Panc1 (cell line): Measurements from ENCODE around the gene CREB3. TPM values are rescaled to one million over a fixed set of nuclear protein-coding genes. Genes with fewer than 3 reads are reported as not detected.

Experiments used
- ATAC-seq: fragments of 200-7000 bp; cut with Tn5 transposase; 2 replicates; pipeline ENCODE4 v1.9.1; 2020; ENCODE audit warnings: mild to moderate bottlenecking, moderate library complexity
- BruUV-seq: library from RNA; stranded (reverse); fragments of 400-500 nt; replicated peaks from 2 replicates; lab custom pipeline; 2021; lab: Mats Ljungman, UMichigan
- CTCF ChIA-PET: fragments of 300-600 bp; sonication (Branson Sonifier 250); formaldehyde crosslinking; loops from one replicate; lab custom pipeline; 2022; ENCODE audit warnings: antibody characterized with exemption; lab: Charles Lee
- POLR2A ChIA-PET: fragments of 300-600 bp; sonication (Branson Sonifier 250); formaldehyde crosslinking; loops from one replicate; lab custom pipeline; 2022; ENCODE audit warnings: antibody characterized with exemption; lab: Charles Lee
- DNase-seq: peaks from one replicate; pipeline ENCODE4 v3.0.0-alpha.2; 2010; ENCODE audit warnings: low read depth, low spot score
- H3K27ac ChIP-seq: 2 replicates; pipeline ENCODE4 v1.5.1; 2011; ENCODE audit warnings: mild to moderate bottlenecking, low read length, inconsistent platforms
- H3K27me3 ChIP-seq: fragments of 200-500 bp; sonication (Bioruptor generic); 2 replicates; pipeline ENCODE4 v1.6.0; 2014; ENCODE audit warnings: low read length, inconsistent platforms; ENCODE audit not compliant: control insufficient read depth, insufficient read depth
- H3K36me3 ChIP-seq: fragments of 200-500 bp; sonication (Bioruptor generic); 2 replicates; pipeline ENCODE4 v1.5.1; 2014; ENCODE audit warnings: inconsistent platforms, mild to moderate bottlenecking, low read length, moderate library complexity; ENCODE audit not compliant: control insufficient read depth, insufficient read depth
- H3K4me1 ChIP-seq: 2 replicates; pipeline ENCODE4 v1.5.1; 2011; ENCODE audit warnings: inconsistent platforms, mild to moderate bottlenecking, low read length, moderate library complexity; ENCODE audit not compliant: control insufficient read depth, insufficient read depth
- H3K4me3 ChIP-seq, 2 experiments: 2 replicates each; pipeline ENCODE4 v1.5.1; 2011 to 2012; ENCODE audit warnings: low read depth in 2 of 2, low read length in 2 of 2, mild to moderate bottlenecking in 2 of 2, inconsistent platforms in 1 of 2, moderate library complexity in 1 of 2
- H3K9me3 ChIP-seq: fragments of 200-500 bp; sonication (Bioruptor generic); 2 replicates; pipeline ENCODE4 v1.5.1; 2014; ENCODE audit warnings: low read depth, mild to moderate bottlenecking, inconsistent platforms, low read length, moderate library complexity; ENCODE audit not compliant: control insufficient read depth, insufficient read depth
- POLR2AphosphoS5 ChIP-seq: IDR thresholded peaks from 2 replicates; pipeline ENCODE4 v1.6.1; 2012; ENCODE audit warnings: mild to moderate bottlenecking, low read depth, low read length, moderate library complexity
- SIN3A ChIP-seq: IDR thresholded peaks from 2 replicates; pipeline ENCODE4 v1.6.1; 2012; ENCODE audit warnings: low read depth, mild to moderate bottlenecking, low read length, moderate library complexity, borderline replicate concordance; ENCODE audit not compliant: insufficient read depth
- TCF7L2 ChIP-seq: IDR thresholded peaks from 2 replicates; pipeline ENCODE4 v1.6.1; 2011; ENCODE audit warnings: mild to moderate bottlenecking, low read depth, low read length, inconsistent platforms
- in situ Hi-C: cut with HindIII; loops from 2 replicates; pipeline ENCODE4 v1.10.0; 2016; ENCODE audit warnings: low sequenced_read_pairs, low pct_unique_long_range_greater_than_20kb
- intact Hi-C: fragments of 100-400 bp; cut with micrococcal nuclease; formaldehyde crosslinking; loops from one replicate; pipeline ENCODE4 v1.10.0; 2022; ENCODE audit not compliant: unreplicated experiment
- total RNA-seq: library from RNA; stranded (reverse); gene quantifications from one replicate; pipeline ENCODE4 v1.2.1, GENCODE V29; 2021; ENCODE audit not compliant: unreplicated experiment
- TF ChIP-seq, protein P1 (sequence below): fragments of 450-650 bp; IDR thresholded peaks from 2 replicates; pipeline ENCODE4 v1.5.1; 2017; ENCODE audit warnings: mild to moderate bottlenecking
- TF ChIP-seq, protein P2 (sequence below), 2 experiments: IDR thresholded peaks; 2 replicates each; pipeline ENCODE4 v1.6.1; 2011 to 2012; ENCODE audit warnings: low read depth in 2 of 2, control low read depth in 1 of 2, low read length in 1 of 2, mild to moderate bottlenecking in 1 of 2, moderate library complexity in 1 of 2; ENCODE audit not compliant: insufficient read depth in 1 of 2

CREB3 gene
- total RNA-seq, 1 experiment from 2014 or later = 67.0 TPM

DNA sequence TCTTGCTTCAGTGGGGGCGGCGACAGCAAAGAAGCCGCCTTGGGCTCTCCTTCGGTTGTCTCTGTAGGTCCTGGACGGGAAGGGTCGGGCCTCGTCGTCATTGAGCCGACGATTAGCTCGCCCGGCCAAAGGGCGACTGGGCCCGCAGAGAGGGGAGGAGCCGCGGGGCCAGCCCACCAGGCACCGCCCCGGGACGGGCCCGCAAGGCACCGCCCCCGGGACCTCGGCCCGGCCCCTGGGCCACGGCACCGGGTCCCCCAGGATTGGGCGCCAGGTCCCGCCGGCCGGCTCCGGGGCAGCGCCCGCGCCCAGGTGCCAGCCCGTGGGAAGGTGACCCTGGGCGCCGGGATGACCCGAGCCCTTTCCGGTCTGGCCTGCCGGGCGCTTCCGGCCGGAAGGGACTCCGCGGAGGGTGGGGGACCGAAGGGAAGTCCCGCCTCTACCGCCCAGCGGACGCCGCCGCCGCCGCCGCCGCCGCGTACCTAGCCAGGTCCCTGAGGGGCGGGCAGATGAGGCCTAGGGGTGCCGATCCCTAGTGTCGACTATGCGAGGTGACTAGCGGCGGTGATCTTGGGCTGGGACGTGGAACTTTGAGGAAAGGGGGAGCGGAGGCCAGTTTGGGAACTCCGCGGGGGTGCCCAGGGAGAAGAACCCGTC is 16.5 kb downstream of the CREB3 start, which contains the start of the genes GBA2 and RGP1:
GBA2 (minus strand) TSS at position 371 of the 657 bp plus-strand sequence. CDS start 524 bp downstream, outside the sequence.
RGP1 (plus strand) TSS at position 430 of the 657 bp plus-strand sequence. CDS start 469 bp downstream, outside the sequence.
- intact Hi-C loops = no loop called here
- TF ChIP-seq, protein P1, sequence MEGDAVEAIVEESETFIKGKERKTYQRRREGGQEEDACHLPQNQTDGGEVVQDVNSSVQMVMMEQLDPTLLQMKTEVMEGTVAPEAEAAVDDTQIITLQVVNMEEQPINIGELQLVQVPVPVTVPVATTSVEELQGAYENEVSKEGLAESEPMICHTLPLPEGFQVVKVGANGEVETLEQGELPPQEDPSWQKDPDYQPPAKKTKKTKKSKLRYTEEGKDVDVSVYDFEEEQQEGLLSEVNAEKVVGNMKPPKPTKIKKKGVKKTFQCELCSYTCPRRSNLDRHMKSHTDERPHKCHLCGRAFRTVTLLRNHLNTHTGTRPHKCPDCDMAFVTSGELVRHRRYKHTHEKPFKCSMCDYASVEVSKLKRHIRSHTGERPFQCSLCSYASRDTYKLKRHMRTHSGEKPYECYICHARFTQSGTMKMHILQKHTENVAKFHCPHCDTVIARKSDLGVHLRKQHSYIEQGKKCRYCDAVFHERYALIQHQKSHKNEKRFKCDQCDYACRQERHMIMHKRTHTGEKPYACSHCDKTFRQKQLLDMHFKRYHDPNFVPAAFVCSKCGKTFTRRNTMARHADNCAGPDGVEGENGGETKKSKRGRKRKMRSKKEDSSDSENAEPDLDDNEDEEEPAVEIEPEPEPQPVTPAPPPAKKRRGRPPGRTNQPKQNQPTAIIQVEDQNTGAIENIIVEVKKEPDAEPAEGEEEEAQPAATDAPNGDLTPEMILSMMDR = no peak
- peak; percentile 95; the same call in 1 of the 2 replicates for TF ChIP-seq SIN3A
- TF ChIP-seq, protein P2, sequence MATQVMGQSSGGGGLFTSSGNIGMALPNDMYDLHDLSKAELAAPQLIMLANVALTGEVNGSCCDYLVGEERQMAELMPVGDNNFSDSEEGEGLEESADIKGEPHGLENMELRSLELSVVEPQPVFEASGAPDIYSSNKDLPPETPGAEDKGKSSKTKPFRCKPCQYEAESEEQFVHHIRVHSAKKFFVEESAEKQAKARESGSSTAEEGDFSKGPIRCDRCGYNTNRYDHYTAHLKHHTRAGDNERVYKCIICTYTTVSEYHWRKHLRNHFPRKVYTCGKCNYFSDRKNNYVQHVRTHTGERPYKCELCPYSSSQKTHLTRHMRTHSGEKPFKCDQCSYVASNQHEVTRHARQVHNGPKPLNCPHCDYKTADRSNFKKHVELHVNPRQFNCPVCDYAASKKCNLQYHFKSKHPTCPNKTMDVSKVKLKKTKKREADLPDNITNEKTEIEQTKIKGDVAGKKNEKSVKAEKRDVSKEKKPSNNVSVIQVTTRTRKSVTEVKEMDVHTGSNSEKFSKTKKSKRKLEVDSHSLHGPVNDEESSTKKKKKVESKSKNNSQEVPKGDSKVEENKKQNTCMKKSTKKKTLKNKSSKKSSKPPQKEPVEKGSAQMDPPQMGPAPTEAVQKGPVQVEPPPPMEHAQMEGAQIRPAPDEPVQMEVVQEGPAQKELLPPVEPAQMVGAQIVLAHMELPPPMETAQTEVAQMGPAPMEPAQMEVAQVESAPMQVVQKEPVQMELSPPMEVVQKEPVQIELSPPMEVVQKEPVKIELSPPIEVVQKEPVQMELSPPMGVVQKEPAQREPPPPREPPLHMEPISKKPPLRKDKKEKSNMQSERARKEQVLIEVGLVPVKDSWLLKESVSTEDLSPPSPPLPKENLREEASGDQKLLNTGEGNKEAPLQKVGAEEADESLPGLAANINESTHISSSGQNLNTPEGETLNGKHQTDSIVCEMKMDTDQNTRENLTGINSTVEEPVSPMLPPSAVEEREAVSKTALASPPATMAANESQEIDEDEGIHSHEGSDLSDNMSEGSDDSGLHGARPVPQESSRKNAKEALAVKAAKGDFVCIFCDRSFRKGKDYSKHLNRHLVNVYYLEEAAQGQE (IDR thresholded peaks at IDR 0.05; ENCODE audit: insufficient read depth in 1 of 2, low read depth in 2 of 2, low read length in 1 of 2) = no peak
- no peak; the same call in 1 of the 2 replicates for TF ChIP-seq TCF7L2
- peak; percentile 86 for TF ChIP-seq POLR2AphosphoS5

DNA sequence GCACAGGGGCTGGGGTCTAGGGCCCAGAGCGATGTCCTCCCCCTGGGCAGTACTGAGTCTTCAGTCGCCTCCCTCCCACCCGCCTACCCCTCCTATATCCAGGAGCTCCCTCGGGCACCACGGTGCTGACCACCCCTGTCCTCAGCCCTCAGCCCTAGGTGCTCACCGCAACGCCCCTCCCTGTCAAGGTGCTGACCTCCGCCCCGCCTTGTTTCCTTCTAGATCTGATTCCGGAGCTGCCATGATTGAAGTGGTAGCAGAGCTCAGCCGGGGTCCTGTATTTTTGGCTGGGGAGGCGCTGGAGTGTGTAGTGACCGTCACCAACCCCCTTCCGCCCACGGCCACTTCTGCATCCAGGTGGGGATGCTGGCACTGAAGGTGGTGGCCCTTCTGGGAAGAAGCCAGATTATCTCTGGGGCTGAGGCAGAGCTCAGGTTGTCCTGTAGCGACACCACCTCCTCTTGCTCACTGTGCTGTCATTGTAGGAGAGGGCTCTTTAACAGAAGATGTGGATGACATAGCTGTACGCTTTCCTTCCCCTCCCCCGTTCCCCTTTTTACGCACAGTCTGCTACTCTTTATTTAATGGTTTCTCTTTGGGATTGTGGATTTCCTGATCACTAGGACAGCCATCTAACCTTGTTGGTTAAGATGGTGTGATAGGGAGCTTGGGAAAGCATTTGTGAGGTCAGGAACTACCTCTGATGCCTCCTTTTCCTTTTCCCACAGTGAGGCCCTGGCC is 17.2 kb downstream of the CREB3 start:
- TF ChIP-seq POLR2AphosphoS5 (no peak), TCF7L2 (no peak), SIN3A (no peak)
- TF ChIP-seq, protein P1 = no peak
- TF ChIP-seq, protein P2 (IDR thresholded peaks at IDR 0.05; ENCODE audit: insufficient read depth in 1 of 2, low read depth in 2 of 2, low read length in 1 of 2) = no peak

More for the DNA sequence above, 16.5 kb downstream of the CREB3 start, which contains the start of the genes GBA2 and RGP1:
- POLR2A ChIA-PET = no interaction called here
- H3K4me3 ChIP-seq = peak within 1 kb of the TSS; percentile 95 to 96
- peaks cover 3% of the 10 kb centered on the region for H3K36me3 ChIP-seq
- BruUV-seq = no TSS peak
- ATAC-seq (peak; percentile 96), DNase-seq (no peak)
- peak within 1 kb of the TSS; percentile 94 for H3K27ac ChIP-seq
- CTCF ChIA-PET = interaction anchor here (0.6 to 1.7 kb wide), 3 partner anchors 12 to 21 kb away, joined by 3 to 5 read pairs (median 4); no protein-coding TSS in a partner anchor
- no peaks in the 10 kb centered on the region for H3K27me3 ChIP-seq
- no peaks in the 10 kb centered on the region for H3K9me3 ChIP-seq
- in situ Hi-C loops = no loop called here
- peaks cover 22% of the 10 kb centered on the region; the same call in 1 of the 2 replicates for H3K4me1 ChIP-seq

More for the DNA sequence above, 17.2 kb downstream of the CREB3 start:
- Histone ChIP-seq H3K9me3 (no peaks in the 10 kb centered on the region), H3K27me3 (no peaks in the 10 kb centered on the region), H3K4me3 (peak overlapping the region; percentile 95 to 96), H3K27ac (peak overlapping the region; percentile 88), H3K36me3 (no peaks in the 10 kb centered on the region; the same call in 1 of the 2 replicates), H3K4me1 (peaks cover 22% of the 10 kb centered on the region; the same call in 1 of the 2 replicates)
- in situ Hi-C loops = no loop called here
- intact Hi-C loops = no loop called here
- ATAC-seq (peak; percentile 60), DNase-seq (no peak)
- CTCF ChIA-PET = interaction anchor here (1.7 kb wide), 1 partner anchor 14 kb away, joined by 5 read pairs; no protein-coding TSS in a partner anchor
- POLR2A ChIA-PET = interaction anchor here (0.6 kb wide), 1 partner anchor 12 kb away, joined by 5 read pairs; no protein-coding TSS in a partner anchor
- BruUV-seq = no TSS peak
